HG03025 (cell line): ENCODE data around the gene PTPN3.

Experiments
- ATAC-seq: cut with Tn5 transposase; IDR thresholded peaks from one replicate; pipeline ENCODE4 v1.9.1; 2021; ENCODE audit warnings: mild to moderate bottlenecking, moderate library complexity; ENCODE audit not compliant: unreplicated experiment, low FRiP score

PTPN3 gene

DNA sequence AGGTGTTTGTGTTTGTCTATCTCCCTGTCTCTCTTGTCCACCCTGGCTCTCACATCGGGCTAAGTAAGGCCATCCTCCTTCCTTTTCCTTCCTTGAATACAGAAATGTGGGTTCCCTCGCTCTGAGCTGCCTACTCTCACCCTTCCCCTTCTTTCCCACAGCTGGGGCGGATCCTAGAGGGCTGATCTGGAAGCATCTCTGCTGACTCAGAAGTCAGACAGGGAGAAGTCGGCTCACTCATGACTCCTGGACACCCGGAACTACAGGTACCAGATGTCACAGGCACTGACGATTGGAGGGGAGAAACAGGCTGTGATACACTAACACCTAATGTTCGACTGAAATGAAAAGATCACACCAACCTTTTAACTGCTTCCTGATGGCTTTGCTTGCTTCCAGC is 41.3 kb downstream of the PTPN3 start:
- no peak for ATAC-seq

DNA sequence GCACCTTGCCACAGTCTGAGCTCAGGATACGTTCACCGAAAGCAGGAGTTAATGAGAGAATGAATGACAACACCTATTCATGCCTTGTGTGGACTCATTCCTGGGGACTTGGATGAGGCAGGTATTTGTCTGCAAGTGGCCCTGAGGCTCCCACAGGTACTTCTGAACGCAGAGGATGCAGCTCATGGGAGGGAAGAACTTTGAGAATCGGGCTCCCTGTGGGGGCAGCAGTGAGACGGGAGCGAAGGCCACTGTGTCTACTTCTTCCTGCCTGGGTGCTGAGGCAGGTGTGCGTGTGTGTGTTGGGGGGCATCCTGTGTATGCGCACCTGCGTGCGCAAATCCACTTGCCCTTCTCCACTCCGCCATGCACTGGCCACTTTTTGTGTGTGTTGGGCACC is 42.2 kb downstream of the PTPN3 start:
- ATAC-seq: no peak

DNA sequence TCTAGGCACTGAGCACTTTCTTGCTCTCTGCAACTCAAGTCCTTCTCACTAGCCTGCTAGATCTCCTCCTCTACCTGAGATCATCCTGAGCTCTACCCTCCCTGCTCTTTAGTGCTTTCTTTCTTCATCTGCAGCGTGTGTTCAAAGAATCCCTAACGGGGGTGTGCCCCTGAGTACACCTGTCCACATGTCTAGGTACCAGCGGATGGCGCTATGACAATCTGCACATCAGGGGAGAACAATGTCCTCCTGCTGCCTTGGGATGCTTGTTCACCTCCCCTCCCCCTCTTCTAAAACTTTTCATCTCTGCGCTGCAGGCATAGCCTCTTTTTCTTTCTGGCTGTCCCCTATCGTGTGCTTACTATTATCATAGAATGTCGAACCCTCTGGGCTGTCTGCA is 42.7 kb downstream of the PTPN3 start:
- no peak for ATAC-seq

DNA sequence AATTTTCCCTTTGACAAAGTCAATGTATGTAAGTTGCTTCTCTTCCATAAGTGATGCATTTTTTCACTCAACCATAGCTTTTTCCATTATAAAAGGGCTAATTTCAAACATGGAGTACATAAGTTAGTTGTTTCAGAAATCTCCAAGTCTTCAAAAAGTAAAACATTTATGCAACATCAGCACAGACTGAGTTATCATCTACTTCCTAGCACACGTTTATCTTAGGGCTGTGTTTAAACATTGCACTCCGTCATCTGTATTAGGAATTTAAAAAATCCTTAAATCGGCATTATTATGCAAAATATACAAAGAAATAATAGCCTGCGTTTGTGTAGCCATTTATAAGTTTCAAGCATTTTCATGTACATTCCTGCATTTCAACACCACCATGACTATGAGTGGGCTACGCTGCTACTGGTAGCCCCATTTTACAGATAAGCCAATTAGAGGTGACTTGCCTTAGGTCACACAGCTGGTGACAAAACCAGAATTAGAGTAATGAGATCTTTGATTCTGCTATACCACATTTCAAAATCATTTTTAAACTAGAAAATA is 43.4 kb downstream of the PTPN3 start:
- ATAC-seq: no peak

DNA sequence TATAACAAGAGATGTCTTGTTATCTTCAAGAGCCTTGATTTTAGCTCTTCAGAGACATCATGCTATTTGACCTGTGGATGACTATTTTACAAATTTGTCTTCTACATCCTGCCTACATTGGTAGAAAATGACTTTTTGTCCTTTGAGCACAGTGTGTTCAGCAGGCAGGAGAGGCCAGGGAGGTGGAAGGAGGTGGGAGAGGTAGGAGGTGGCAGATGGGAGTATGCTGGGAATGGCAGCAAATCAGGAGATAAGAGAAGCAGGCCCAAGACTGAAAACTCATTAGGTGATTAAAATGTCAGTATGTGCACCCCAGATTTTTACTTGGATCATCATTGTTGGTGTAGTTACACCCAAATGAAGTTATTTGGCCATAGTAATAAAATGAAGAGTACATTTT is 44.1 kb downstream of the PTPN3 start:
- no peak for ATAC-seq

DNA sequence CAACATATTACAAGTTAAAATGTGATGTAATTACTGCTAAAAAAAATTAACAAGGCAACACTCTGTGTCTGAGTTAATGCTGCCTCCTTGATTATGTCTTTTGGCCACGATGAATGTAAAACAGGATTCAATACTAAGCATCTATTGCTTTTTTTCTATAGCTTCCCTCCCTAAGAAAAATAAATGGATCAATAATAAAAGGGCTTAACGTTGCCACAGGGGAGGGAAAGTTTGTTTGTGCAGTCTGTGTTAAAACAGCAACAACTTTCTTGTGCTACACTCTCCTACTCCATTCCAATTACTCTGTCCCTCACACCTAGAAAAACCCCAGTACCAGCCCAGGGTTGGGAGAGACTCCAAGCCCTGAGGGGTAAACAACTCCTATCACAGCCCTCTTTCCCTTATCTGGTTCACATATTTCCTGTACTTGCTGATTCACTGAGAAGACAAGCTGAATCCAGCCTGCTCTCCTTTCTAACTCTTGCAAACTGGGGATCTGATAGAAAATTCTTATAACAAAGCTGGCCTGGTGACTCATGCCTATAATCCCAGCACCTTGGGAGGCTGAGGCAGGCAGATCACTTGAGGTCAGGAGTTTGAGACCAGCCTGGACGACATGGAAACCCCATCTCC is 44.8 kb downstream of the PTPN3 start:
- no peak for ATAC-seq

DNA sequence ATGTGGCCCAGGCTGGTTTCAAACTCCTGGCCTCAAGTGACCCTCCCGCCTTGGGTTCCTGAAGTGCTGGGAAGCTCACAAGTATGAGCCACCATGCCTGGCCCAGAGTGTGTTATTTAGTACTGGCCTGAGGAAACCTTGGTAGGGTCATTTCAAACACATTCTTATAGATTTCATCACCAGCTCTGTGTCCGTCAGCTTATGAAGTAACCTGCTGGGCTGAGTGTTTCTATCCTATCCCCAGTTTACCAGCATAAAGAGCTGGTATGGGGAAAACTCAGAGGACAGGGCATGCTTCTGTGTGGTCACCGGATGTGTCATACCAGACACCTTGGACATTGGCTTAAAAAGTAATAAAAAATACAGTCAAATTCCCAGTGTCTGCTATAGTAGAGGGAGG is 45.3 kb downstream of the PTPN3 start:
- ATAC-seq: no peak

DNA sequence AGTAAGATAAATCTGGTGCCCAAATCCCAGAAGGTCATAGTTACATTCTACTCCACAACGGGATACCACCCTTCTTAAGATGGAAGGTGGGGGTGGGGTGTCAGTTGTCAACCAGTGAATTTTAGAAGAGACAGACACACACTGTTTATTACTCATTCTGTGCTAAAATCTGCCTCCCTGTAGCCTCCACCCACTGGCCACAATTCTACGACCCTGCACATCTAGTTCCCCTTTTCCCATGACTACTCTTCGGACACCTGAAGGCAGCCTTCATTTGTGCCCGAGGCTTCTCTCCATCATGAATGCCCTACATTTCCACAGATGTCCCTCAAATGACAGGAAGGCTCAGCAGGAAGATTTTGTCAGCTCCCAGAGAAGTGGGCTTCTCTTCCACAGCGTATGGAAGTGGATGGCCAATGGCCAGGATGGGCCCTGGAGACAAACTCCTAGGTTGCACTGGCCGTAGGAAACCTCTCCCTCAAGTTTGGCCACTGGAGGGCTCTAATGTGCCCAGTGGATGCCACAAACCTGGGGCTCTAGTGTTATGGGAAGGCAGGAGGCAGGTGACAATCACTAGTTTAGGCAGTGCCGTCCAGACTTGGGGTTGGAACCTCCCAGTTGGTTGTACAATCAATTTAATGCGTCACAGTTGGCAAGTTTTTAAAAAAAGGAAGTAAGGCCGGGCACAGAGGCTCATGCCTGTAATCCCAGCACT is 46.6 kb downstream of the PTPN3 start:
- ATAC-seq: no peak

DNA sequence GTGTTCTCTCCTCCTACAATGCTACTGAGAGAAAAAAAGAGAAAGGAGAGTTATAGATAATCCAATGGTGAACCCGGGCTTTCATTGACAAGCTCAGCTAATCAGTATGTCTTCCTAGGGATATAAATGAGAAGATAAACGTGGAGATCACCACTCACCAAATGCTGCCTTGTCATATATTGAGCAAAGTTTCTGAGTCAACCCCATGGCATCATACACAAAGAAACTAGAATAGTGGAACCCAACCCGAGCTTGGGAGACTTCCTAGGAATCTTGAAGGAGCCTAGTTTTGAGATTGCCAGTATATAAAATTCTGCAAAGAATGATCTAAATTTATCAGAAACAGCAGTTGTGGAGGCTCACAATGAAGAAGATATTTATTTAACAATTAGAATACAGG is 47.8 kb downstream of the PTPN3 start:
- no peak for ATAC-seq

DNA sequence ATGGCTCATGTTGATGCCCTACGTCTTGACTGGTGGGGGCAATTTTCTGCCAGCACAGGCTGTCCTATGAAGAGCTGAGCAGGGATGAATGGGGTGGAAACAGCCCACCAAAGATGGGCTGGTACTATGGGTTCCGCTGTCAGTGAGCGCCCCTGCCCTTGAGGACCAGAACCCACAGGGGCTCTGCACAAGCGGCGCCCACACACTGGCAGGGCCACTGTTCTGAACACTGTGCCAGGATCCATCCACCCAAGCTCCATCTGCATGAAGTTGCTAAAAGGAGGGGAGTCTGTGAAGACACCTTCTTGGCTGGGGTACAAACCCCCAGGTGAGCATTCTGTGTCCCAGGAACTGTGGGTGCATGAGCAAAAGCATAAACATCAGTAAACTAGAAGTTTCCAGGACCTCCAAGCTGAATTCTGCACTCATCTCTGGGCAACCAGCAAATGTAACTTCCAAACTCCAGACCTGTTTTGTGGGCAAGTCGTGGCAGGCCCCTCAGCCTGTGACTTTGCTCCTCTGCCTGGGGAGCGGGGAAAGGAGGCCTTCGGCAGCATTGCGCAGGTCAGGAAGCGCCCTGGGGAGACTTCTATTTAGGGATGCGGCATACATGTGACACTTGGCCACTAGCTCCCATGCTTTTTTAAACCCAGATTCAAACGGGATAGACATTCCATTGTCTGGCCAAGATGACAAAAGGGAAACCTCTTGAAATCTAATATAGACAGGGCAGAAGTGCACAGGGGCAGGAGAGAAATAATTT is 48.9 kb downstream of the PTPN3 start:
- no peak for ATAC-seq

DNA sequence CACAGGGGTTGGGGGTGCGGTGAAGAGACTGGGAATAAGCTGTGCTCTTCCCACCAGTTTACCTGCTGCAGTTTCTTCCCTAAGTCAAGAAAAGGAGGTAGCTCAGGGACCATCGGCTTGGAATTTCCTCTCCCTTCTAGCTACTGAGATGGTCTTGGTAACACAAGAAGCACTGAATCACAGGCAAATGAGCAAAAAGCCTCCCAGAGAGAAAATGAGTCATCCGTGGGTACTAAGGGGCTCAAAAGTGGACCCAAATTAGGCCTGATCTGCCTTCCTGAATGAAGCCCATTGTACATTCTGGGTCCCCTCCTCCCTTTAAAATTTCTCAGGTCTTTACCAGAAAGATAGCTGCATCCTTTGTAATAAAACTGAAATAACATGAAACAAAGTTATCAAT is 49.9 kb downstream of the PTPN3 start:
- ATAC-seq: no peak

DNA sequence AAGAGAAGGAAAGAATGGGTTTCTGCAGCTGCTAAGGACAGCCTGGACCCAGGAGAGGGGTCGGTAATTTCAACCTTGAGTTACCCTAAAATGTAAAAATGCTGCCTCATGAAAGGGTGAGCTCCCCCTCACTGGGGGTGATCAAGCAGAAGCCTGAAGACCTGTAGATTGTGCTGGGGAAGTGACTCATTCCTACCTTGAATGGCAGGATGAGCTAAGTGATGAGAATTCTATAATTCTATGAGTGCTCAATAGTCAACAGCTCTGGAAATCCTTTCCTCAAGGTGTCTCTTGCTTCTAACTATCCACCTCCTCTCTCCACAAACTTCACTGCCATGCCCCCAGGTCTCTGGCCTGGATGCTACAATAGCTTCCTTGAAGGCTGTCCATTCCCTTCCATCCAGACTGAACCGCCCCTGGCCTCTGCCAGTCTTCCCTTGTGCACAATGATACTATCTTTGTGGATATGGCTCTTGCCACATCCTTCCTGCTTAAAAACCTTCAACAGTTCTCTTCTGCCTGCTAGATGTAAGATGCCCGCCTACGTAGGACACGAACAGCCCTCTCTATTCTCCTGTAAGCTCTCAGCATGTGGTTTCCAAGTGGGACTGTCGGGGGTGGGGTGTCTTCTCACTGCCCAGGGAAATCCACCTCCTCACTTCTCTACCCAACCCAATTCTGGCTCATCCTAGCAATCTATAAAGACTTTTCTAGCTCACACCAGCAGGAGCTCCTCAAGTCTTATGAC is 50.6 kb downstream of the PTPN3 start:
- ATAC-seq: no peak

DNA sequence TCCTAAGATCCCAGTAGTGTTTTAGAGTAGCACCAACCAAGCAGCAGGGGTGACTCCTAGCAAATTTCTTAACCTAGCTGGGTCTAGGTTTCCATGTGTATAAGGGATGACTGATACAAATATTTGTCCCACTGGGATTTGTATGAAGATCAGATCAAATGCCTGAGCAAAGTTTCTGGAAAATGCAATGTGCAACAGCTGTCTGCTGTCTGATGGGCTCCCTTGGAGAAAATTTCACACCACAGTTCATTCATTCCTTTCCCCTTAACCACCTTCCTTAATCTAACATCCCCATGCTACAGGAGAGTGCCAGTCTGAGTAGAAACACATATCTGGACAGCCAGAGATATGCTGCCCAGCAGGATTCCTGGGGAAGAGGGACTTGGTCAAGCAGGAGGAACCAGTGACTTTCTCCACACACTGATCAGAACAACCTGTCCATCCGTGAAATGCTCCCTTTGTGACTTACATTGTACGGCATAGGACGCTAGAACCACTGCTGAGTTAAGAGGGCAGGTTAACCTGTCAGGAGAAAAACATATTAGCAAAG is 53.3 kb downstream of the PTPN3 start:
- no peak for ATAC-seq

DNA sequence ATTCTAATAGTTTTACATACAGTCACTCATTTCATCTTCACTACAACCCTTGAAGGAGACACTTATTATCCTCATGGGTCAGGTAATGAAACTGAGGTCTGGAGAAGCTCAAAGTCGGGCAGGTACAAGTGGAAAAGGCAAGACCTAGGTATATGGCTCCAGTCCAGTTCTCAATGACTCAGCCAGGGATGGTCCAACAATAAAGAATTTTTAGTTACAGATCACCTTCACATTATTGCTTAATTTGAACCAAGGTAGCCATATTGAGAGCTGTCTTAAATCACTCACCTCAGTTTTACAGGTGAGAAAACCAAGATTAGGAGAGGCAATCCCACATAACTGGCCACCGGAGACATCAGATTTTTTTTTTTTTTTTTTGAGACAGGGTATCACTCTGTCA is 55.4 kb downstream of the PTPN3 start:
- no peak for ATAC-seq

DNA sequence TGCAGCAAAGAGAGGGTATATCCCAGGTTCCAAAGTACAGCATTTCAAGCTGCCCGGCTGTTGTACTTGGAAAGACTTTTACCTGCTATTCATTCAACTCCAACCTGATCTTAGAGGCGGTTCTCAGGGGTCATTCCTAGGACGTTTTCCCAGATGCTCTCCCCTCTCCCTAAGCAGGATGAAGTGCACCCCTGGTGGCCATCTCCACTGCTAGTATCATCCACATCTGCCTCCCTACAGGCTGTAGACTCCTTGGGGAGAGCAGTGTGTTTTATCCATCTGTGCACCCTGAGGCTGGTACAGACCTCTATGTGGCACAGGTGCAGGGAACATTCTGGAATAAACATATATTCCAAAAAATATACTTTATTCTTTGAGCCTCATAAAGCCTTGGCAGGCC is 56.8 kb downstream of the PTPN3 start:
- ATAC-seq: no peak

DNA sequence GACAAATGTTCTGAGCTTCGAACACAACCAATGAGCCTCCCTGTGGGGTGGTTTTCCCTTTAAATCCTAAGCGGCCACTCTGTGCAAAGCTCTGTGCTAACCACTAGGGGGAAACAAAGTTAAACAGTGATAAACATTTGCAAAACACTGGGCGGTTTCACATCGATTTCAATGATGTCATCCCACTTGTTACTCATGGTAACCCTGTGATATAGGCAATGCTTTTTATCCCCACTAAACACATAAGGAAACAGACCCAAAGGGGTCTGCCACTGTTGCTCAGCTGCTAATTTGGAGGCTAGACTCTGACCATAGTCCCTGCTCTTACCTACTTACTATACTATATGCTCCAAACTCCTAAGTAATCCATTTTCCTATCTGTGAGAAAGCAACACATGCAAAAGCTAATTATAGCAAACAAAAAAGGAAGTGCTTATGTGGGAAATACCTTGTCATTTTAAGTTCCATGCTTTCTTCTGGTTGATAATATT is 57.3 kb downstream of the PTPN3 start:
- ATAC-seq: peak; percentile 57

DNA sequence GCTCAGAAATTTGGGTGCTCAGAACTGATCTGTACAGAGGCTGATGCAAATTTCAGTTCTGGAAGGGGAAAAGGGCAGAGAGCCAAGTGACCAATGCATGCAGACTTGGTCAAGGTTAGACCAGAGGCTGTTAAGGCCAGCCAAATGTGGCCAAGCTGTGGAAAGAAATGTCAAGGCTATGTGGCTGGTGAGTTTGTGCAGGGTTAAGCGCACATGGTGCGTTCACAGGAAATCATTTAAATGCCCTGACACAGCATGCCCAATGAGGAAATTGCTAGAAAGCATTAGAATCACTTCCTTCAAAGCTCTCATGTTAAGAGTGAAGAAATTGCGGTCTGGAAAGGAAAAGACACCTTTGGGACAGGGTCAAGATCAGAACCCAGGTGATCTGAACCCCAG is 58.0 kb downstream of the PTPN3 start:
- no peak for ATAC-seq

DNA sequence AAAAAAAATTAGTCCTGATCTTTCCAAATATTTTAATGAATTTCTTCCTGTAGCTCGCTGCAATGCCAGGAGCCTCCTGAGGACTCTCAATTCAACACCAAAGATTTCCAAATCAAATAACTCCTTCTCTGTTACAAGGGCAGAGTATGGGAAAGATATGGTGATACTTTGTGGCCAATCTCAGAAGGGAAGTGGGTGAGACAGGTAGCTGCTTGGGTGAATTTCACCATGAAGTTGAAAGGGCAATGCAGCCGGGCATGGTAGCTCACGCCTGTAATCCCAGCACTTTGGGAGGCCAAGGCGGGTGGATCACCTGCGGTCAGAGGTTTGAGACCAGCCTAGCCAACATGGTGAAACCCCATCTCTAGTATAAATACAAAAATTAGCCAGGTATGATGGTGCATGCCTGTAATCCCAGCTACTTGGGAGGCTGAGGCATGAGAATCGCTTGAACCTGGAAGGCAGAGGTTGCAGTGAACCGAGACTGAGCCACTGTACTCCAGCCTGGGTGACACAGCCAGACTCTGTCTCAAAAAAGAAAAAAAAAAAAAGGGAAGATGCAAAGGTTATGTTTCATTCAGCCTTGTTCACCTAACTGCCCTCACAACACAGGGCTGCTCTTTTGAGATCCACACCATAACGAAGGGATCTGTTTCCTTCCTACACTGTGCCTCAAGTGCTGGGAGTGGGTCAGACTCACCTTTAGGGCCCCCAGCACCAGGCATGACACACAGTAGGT is 58.6 kb downstream of the PTPN3 start:
- no peak for ATAC-seq

DNA sequence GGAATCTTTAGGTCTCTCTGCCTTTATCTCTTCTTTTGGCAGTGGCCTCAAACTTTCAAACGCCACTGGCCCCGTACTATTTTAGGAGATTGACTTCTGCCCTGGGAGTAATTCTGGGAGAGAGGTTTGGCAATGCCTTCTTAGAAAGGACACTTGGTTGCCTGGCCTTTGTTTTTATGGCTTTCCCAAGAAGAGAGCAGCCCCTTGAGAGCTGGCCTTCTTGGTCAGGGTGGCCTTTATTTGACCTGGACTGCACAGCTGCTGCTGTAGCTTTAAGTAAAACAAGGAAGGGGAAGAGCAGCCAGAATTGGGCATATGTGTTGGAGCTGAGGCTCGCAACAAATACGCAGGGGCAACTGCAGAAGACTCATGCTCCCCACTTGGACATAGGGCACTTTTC is 60.8 kb downstream of the PTPN3 start:
- ATAC-seq: no peak

DNA sequence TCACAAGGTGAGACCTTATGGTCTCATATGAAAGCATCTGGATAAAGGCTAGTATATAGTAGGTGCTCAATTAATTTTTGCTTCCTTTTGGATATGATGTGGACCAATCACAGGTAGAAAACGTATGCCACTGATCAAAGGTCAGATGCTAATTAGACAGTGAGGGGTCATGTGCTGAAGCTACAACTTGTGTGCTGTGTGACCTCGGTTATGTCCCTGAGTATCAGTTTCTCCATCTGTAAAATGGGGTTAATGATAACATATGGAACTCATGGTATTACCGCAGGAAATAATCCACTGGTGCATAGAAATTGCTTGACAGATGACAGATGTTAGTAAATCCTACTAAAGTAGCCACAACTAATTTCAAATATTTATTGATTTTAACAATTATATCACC is 62.0 kb downstream of the PTPN3 start:
- ATAC-seq: no peak
